SIG-M5 treated with dmso at 0.1 percent for 504 hours (cell line): ENCODE measurements around the gene SRGN.

Experiments used
- DNase-seq: peaks from one replicate; lab custom pipeline; 2025; ENCODE audit not compliant: unreplicated experiment; lab: John Stamatoyannopoulos, UW

Gene SRGN

DNA sequence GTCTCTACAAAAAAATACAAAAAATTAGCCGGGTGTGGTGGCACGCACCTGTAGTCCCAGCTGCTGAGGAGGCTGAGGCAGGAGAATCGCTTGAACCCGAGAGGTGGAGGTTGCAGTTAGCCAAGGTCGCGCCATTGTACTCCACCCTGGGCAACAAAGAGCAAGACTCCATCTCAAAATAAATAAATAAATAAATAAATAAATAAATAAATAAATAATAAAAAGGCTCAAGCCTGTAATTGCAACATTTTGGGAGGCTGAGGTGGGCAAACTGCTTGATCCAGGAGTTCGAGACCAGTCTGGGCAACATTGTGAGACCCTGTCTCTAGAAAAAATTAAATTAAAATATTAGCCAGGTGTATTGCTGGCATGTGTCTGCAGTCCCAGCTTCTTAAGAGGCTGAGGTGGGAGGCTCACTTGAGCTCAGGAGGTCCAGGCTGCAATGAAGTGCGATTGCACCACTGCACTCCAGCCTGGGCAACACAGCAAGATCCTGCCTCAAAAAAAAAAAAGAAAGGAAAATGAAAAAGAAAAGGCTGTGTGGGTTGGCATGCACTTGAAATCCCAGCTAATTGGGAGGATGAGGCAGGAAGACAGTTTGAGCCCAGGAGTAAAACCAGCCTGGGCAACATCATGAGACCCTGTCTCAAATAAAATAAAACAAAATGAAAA lies 27.6 kb upstream of the SRGN start:
- no peak for DNase-seq

- peak; percentile 99 for DNase-seq
Observed at GRCh38 chr10:69061305-69062161, 26.4 kb upstream of the SRGN start.

DNA sequence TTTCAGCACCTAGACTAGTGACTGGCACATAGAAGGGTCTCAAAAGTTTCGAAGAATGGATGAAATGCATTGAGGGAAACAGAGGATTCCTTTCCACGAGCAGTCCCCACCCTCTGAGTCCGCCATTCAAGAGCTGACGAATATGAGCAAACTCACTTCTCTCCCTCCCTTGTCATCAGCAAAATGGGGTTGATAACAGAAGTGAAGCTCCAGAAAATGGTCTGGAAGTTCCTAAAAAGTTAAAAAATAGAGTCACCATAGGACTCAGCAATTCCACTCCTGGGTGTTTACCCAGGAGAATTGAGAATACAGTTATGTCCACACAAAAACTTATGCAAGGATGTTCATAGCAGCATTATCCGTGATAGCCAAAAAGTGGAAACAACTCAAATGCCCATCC lies 25.0 kb upstream of the SRGN start:
- no peak for DNase-seq

DNA sequence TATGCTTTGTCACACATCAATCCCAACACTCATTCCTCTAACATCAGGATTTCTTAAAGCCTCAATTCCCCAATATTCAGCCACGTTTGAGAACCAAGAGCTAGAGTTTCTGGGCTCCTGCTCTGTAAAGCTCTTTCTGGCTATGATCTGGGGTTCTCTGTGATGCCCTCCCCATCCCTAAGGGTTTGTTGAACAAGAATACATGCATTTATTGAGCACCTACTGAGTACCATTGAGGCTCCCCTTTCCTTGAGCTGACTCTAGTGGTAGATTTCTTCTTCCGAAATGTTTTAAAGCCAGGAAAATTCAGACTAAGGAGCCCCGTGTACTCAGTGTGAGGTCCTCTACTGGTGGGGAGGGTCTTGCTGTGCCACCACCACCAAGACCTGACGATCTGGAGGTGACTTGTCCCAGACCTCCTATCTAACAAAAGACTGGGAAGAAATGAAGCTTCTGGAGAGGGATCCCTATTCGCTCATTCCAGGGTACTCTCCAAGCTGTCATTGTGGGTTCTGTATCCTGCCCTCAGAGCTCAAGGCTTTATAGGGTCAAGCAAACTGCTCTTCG lies 23.1 kb upstream of the SRGN start:
- no peak for DNase-seq

- peak; percentile 86 for DNase-seq
Observed at GRCh38 chr10:69065406-69066361, 22.2 kb upstream of the SRGN start.

DNA sequence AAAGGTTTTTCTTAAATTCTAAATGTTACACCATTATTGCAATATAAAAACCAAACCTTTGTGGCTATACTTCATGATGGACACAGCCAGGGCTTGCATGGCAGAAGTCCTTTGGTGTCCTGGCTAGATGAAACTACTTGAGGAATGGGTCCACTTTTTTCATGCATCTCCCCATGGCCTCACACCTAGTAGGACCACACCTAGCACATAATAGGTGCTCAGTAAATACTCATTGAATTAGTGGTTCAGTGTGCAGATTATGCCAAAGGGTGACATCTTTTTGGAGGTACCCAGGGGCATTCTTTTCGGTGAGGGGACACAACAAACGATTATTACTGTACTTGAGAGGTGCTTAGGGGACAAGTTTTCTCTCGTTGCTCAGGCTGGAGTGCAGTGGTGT lies 20.7 kb upstream of the SRGN start:
- no peak for DNase-seq

- peak; percentile 90 for DNase-seq
Observed at GRCh38 chr10:69068549-69068948, 19.4 kb upstream of the SRGN start.

DNA sequence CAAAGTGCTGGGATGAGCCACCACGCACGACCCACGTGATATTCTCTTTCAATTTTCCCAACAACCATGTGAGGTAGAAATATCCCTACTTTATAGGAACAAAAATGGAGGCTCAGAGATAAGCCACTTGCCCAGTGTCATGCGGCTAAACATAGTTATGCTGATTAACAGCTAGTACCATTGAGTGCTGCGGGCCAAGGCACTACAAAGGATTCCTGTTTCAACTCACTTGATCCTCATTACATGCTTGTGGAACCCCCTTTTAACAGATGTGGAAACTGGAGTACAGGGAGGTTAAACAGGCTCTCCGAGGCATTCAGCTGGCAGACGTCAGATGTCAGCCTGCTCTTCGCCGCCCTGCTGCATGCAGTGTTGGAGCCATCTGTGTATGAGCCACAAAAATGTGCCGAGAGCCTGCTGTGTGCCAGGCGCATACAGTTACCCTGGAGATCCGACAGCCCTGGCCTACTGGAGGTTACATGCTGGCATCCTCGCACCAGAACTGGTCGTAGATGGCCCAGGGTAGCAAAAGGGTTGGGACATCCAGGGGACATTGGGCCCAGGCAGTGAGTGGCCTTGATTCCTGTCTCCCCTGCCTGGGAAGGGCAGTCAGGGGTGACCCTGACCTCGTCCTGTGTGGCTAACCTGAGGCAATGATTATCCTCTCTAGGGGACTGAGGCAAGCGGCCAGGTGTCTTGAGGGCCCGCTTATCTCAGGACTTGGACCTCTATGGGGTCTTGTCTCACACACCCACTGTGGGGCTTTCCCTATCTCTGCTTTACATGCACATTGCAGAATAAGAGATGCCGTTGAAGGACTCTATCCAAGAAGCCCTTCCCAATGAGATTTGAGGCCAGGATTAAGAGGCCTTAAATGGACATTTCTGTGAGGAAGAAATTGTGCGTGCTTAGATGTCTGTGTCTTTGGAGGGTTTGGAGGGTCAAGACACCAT lies 18.5 kb upstream of the SRGN start:
- DNase-seq, result no peak

- DNase-seq, result no peak
Observed at GRCh38 chr10:69070951-69071350, 17.0 kb upstream of the SRGN start.

- DNase-seq, result no peak
Observed at GRCh38 chr10:69071610-69072009, 16.3 kb upstream of the SRGN start.

- DNase-seq, result peak; percentile 97
Observed at GRCh38 chr10:69073026-69073425, 14.9 kb upstream of the SRGN start.

DNA sequence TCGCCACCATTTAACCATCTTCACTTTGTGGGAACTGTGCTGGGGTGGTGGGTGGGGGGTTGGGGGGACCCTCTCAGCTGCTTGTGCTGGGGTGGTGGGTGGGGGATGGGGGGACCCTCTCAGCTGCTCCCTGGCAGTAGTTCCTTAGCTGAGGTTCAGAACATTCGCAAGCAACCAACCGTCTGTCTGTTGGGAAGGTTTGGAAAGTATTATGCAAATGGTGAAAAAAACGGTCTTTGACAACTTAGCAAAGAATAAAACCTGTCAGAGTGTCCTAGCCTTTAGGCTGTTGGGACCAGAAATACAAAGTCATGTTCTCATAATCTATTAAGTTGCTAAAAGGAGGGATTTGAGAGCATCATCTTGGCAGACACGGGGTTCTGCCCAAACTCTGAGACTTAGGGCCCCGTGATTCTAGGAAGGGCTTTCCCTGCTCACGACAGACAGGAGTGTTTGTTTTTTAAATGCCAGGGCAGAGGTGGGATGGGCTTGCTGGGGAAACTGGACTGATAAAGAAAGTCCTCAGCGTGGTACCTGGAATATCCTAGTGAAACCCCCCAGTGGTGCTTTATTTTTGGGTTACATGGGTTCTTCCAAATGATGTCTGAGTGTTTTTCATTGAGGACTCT lies 14.1 kb upstream of the SRGN start:
- DNase-seq, result peak; percentile 84

- no peak for DNase-seq
Observed at GRCh38 chr10:69074532-69074931, 13.4 kb upstream of the SRGN start.

DNA sequence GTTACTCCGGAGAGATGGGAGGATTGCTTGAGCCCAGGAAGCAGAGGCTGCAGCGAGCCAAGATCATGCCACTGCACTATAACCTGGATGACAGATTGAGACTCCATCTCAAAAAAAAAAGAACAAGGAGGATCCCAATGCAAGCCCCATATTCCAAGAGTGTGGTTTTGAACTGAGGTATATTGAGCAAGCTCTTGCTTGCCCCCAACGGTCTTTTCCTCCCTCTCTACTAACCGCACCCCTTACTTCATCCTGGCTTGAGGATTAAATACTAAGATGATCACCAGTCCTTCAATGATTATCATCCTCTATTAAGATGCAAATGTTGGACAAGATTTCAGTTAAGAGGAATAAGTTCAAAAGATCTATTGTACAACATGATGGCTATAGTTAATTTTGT lies 12.5 kb upstream of the SRGN start:
- peak; percentile 71 for DNase-seq

GRCh38 chr10:69078311-69078710 lies 9.6 kb upstream of the SRGN start:
- no peak for DNase-seq

DNA sequence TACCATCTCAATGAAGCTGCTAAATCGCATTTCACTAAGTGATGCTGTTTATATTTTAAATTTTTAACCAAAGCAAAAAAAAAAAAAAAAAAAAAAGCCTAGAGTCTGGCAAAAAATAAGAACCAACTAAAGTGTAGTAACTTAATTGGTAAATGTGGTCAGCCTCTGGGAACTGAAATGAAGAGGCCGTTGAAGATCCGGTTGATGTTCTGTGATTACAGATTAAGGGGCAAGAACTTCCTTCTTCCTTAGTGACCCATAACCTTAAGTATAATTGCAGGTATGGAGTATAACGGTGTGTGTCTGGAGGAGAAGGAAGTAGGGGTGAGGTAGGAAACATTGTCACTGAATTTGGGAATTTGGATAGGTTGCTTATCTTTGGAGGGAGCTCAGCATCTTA lies 7.7 kb upstream of the SRGN start:
- DNase-seq, result no peak

DNA sequence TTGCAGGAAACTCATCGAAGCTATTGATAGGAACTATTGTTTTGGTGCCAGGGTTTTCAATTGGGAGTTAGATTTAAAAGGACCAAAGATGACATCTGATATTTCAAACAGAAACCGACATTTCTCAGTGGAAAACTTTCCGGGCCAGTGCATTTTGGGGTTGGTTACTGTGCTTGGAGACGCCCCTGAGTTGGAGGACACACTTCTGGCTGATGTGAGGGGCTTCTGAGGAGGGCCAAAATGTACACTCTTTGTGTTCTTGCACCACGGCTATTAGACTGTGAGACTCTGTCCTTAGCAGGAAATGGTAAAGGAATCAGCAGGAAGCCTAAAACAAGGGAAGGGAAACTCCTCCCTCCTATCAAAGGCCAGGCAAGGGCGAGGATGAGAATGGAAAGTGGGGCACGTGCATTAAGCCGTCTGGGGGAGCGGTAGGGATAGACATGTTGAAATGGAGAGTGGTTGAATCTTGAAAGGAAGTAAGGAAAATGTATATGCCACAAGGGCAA lies 1.8 kb upstream of the SRGN start:
- peak; percentile 88 for DNase-seq

GRCh38 chr10:69088471-69088769 lies 517 bp downstream of the SRGN start:
- DNase-seq, result no peak

GRCh38 chr10:69088801-69089501 lies 1.0 kb downstream of the SRGN start:
- peak; percentile 84 for DNase-seq
